Measurements from ENCODE around the gene SLC35F1. TPM values are rescaled to one million over a fixed set of nuclear protein-coding genes. Genes with fewer than 3 reads are reported as not detected.

SLC35F1 gene
- total and polyA plus RNA-seq, 9 donors, result 0.08 to 2.5 (median 0.24) TPM; not detected in 1

DNA sequence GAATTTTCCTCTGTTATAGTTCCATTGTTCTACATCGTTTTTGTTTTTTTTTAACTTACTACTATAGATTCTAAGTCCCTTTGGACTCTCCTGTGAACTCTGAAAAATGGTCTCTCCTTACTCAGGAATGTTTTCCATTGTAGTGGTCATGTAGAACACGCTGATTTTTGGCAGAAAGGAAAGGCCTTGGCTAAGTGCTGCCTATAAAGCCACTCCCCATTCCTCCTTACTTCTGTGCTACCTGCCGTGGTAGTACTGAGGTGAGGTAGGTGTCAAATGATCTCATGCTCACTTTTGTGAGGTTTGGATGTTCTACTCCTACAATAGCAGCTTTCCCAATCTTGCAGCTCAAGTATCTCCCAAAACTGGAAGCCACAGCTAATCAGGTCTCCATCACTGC is 270.7 kb downstream of the SLC35F1 start:
- DNase-seq, result no peak
- no peaks in the 10 kb centered on the region for H3K27me3 ChIP-seq
- no peak overlapping the region for H3K27ac ChIP-seq
- intact Hi-C loops (cut with DNase I), result no loop called here
- no peak overlapping the region for H3K4me3 ChIP-seq
- 65 to 68% (median 67%) methylated on average over 3 of the region's 3 CpGs for WGBS, 3 donors
- H3K36me3 ChIP-seq, result no peaks in the 10 kb centered on the region
- no peaks in the 10 kb centered on the region for H3K4me1 ChIP-seq (ENCODE audit: insufficient read depth)
- TF ChIP-seq CTCF (IDR thresholded peaks at IDR 0.05) (no peak), EP300 (IDR thresholded peaks at IDR 0.05) (no peak), POLR2A (IDR thresholded peaks at IDR 0.05) (no peak)
- no peaks in the 10 kb centered on the region for H3K9me3 ChIP-seq

DNA sequence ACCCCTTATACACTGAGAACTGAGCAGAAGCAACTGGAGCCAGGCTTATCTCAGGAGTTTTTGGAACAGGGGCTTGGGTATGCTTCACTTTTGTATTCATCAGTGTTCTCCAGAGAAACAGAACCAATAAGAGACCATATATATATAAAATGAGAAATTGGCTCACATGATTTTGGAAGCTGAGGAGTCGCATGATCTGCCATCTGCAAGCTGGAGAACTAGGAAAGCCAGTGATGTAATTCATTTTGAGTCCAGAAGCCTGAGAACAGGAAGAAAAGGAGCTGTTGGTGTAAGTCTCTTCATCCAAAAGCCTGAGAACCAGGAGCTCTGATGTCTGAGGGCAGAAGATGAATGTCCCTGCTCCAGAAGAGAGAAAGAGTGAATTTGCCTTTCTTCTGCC is 272.0 kb downstream of the SLC35F1 start:
- intact Hi-C loops (cut with DNase I), result no loop called here
- TF ChIP-seq POLR2A (IDR thresholded peaks at IDR 0.05) (no peak), EP300 (IDR thresholded peaks at IDR 0.05) (no peak), CTCF (IDR thresholded peaks at IDR 0.05) (no peak)
- Histone ChIP-seq H3K36me3 (no peaks in the 10 kb centered on the region), H3K4me1 (ENCODE audit: insufficient read depth) (no peaks in the 10 kb centered on the region), H3K4me3 (no peak overlapping the region), H3K9me3 (no peaks in the 10 kb centered on the region), H3K27me3 (no peaks in the 10 kb centered on the region), H3K27ac (no peak overlapping the region)
- DNase-seq, result no peak
- WGBS, 3 donors, result 64 to 92% (median 75%) methylated on average over 1 of the region's 1 CpG

GRCh38 chr6:118186672-118187567 is 279.9 kb downstream of the SLC35F1 start:
- H3K9me3 ChIP-seq, result no peaks in the 10 kb centered on the region
- no peaks in the 10 kb centered on the region for H3K4me1 ChIP-seq (ENCODE audit: insufficient read depth)
- H3K27me3 ChIP-seq, result no peaks in the 10 kb centered on the region
- no peak overlapping the region for H3K27ac ChIP-seq
- no peaks in the 10 kb centered on the region for H3K36me3 ChIP-seq
- intact Hi-C loops (cut with DNase I), result no loop called here
- TF ChIP-seq POLR2A (IDR thresholded peaks at IDR 0.05) (no peak), CTCF (IDR thresholded peaks at IDR 0.05) (no peak), EP300 (IDR thresholded peaks at IDR 0.05) (no peak)
- no peak overlapping the region for H3K4me3 ChIP-seq
- 0 to 10% (median 6%) methylated on average over 1 of the region's 1 CpG for WGBS, 3 donors
- no peak for DNase-seq

GRCh38 chr6:118187568-118188164 is 280.6 kb downstream of the SLC35F1 start:
- Histone ChIP-seq H3K27me3 (no peaks in the 10 kb centered on the region), H3K27ac (no peak overlapping the region), H3K4me1 (ENCODE audit: insufficient read depth) (no peaks in the 10 kb centered on the region), H3K36me3 (no peaks in the 10 kb centered on the region), H3K4me3 (no peak overlapping the region), H3K9me3 (no peaks in the 10 kb centered on the region)
- peak in 1 of 5 donors; percentile 9 for DNase-seq
- intact Hi-C loops (cut with DNase I), result no loop called here
- no peak for TF ChIP-seq EP300 (IDR thresholded peaks at IDR 0.05)
- no peak for TF ChIP-seq CTCF (IDR thresholded peaks at IDR 0.05)
- no peak for TF ChIP-seq POLR2A (IDR thresholded peaks at IDR 0.05)
- WGBS, 3 donors, result 4 to 11% (median 10%) methylated on average over 3 of the region's 3 CpGs
